Activated T-helper 17 cell treated with anti-CD3 and anti-CD28 coated beads, Interleukin-2, amount 50 U/mL, for 72 hours (primary cell): ENCODE measurements around the gene CFAP299. TPM values are rescaled to one million over a fixed set of nuclear protein-coding genes. Genes with fewer than 3 reads are reported as not detected.
"Not testable (repeated sequence)": the region's sequence is repeated elsewhere in the genome, so short reads cannot be mapped to it uniquely, and the experiment has no call there.

Experiments
- ATAC-seq: fragments of 150-1000 bp; cut with Tn5 transposase; replicated peaks from 2 replicates; pipeline ENCODE4 v1.10.0; 2021; ENCODE audit warnings: mild to moderate bottlenecking, moderate library complexity
- H3K27ac Mint-ChIP-seq: one replicate; pipeline ENCODE4 v1.8.0; 2022; ENCODE audit warnings: mixed read lengths
- H3K27me3 Mint-ChIP-seq: one replicate; pipeline ENCODE4 v1.8.0; 2022; ENCODE audit warnings: mixed read lengths
- H3K36me3 Mint-ChIP-seq: one replicate; pipeline ENCODE4 v1.8.0; 2022; ENCODE audit warnings: low read depth, mild to moderate bottlenecking, mixed read lengths
- H3K4me1 Mint-ChIP-seq: one replicate; pipeline ENCODE4 v1.8.0; 2022; ENCODE audit warnings: mixed read lengths
- H3K4me3 Mint-ChIP-seq: one replicate; pipeline ENCODE4 v1.8.0; 2022; ENCODE audit warnings: mild to moderate bottlenecking, mixed read lengths
- H3K9me3 Mint-ChIP-seq: one replicate; pipeline ENCODE4 v1.8.0; 2022; ENCODE audit warnings: mixed read lengths
- total RNA-seq, 2 donors: library from RNA; stranded (reverse); gene quantifications; one replicate each; pipeline ENCODE4 v1.2.3, GENCODE V29; 2022

CFAP299 gene
- total RNA-seq, 2 donors from 2014 or later = 1.1 TPM; not detected in 1

GRCh38 chr4:80425124-80426100 lies 89.9 kb downstream of the CFAP299 start:
- Mint-ChIP-seq H3K4me1 (peaks cover 7% of the 10 kb centered on the region), H3K27me3 (no peaks in the 10 kb centered on the region), H3K36me3 (no peaks in the 10 kb centered on the region), H3K9me3 (peaks cover 4% of the 10 kb centered on the region), H3K27ac (no peak overlapping the region), H3K4me3 (no peak overlapping the region)
- no peak for ATAC-seq

GRCh38 chr4:80431203-80431965 lies 95.9 kb downstream of the CFAP299 start:
- H3K9me3 Mint-ChIP-seq = no peaks in the 10 kb centered on the region
- H3K27ac Mint-ChIP-seq = no peak overlapping the region
- H3K4me3 Mint-ChIP-seq = no peak overlapping the region
- no peak for ATAC-seq
- H3K4me1 Mint-ChIP-seq = no peaks in the 10 kb centered on the region
- H3K36me3 Mint-ChIP-seq = no peaks in the 10 kb centered on the region
- no peaks in the 10 kb centered on the region for H3K27me3 Mint-ChIP-seq

GRCh38 chr4:80434238-80434637 lies 98.7 kb downstream of the CFAP299 start:
- no peak overlapping the region for H3K4me3 Mint-ChIP-seq
- H3K27me3 Mint-ChIP-seq = no peaks in the 10 kb centered on the region
- H3K27ac Mint-ChIP-seq = no peak overlapping the region
- ATAC-seq = no peak
- no peaks in the 10 kb centered on the region for H3K4me1 Mint-ChIP-seq
- no peaks in the 10 kb centered on the region for H3K9me3 Mint-ChIP-seq
- no peaks in the 10 kb centered on the region for H3K36me3 Mint-ChIP-seq

GRCh38 chr4:80438016-80438415 lies 102.5 kb downstream of the CFAP299 start:
- H3K4me3 Mint-ChIP-seq = no peak overlapping the region
- no peaks in the 10 kb centered on the region for H3K36me3 Mint-ChIP-seq
- no peak overlapping the region for H3K27ac Mint-ChIP-seq
- peaks cover 7% of the 10 kb centered on the region for H3K4me1 Mint-ChIP-seq
- ATAC-seq = no peak
- peaks cover 8% of the 10 kb centered on the region for H3K9me3 Mint-ChIP-seq
- no peaks in the 10 kb centered on the region for H3K27me3 Mint-ChIP-seq

GRCh38 chr4:80439294-80440061 lies 103.9 kb downstream of the CFAP299 start:
- H3K4me3 Mint-ChIP-seq = peak overlapping the region; percentile 20
- H3K27ac Mint-ChIP-seq = not testable (repeated sequence)

GRCh38 chr4:80446248-80446647 lies 110.7 kb downstream of the CFAP299 start:
- no peaks in the 10 kb centered on the region for H3K36me3 Mint-ChIP-seq
- no peak overlapping the region for H3K4me3 Mint-ChIP-seq
- H3K4me1 Mint-ChIP-seq = no peaks in the 10 kb centered on the region
- H3K27me3 Mint-ChIP-seq = no peaks in the 10 kb centered on the region
- H3K9me3 Mint-ChIP-seq = peaks cover 8% of the 10 kb centered on the region
- no peak overlapping the region for H3K27ac Mint-ChIP-seq
- no peak for ATAC-seq

More at GRCh38 chr4:80439294-80440061, 103.9 kb downstream of the CFAP299 start:
- not testable (repeated sequence) for H3K9me3 Mint-ChIP-seq, H3K36me3 Mint-ChIP-seq, ATAC-seq, H3K4me1 Mint-ChIP-seq, H3K27me3 Mint-ChIP-seq

GRCh38 chr4:80446664-80447063 lies 111.1 kb downstream of the CFAP299 start:
- H3K4me3 Mint-ChIP-seq = no peak overlapping the region
- peaks cover 5% of the 10 kb centered on the region for H3K9me3 Mint-ChIP-seq
- H3K4me1 Mint-ChIP-seq = no peaks in the 10 kb centered on the region
- ATAC-seq = no peak
- H3K27me3 Mint-ChIP-seq = no peaks in the 10 kb centered on the region
- no peak overlapping the region for H3K27ac Mint-ChIP-seq
- H3K36me3 Mint-ChIP-seq = no peaks in the 10 kb centered on the region

- Mint-ChIP-seq H3K4me3 (no peak overlapping the region), H3K27ac (no peak overlapping the region), H3K9me3 (peaks cover 3% of the 10 kb centered on the region), H3K4me1 (no peaks in the 10 kb centered on the region), H3K36me3 (no peaks in the 10 kb centered on the region), H3K27me3 (no peaks in the 10 kb centered on the region)
- no peak for ATAC-seq
Observed at GRCh38 chr4:80447493-80447892, 112.0 kb downstream of the CFAP299 start.

GRCh38 chr4:80448056-80448455 lies 112.5 kb downstream of the CFAP299 start:
- Mint-ChIP-seq H3K36me3 (no peaks in the 10 kb centered on the region), H3K4me3 (no peak overlapping the region), H3K27me3 (no peaks in the 10 kb centered on the region), H3K4me1 (no peaks in the 10 kb centered on the region), H3K9me3 (peaks cover 3% of the 10 kb centered on the region), H3K27ac (no peak overlapping the region)
- no peak for ATAC-seq

GRCh38 chr4:80452055-80452454 lies 116.5 kb downstream of the CFAP299 start:
- H3K36me3 Mint-ChIP-seq = no peaks in the 10 kb centered on the region
- peaks cover 9% of the 10 kb centered on the region for H3K9me3 Mint-ChIP-seq
- no peak overlapping the region for H3K4me3 Mint-ChIP-seq
- no peaks in the 10 kb centered on the region for H3K27me3 Mint-ChIP-seq
- H3K4me1 Mint-ChIP-seq = no peaks in the 10 kb centered on the region
- H3K27ac Mint-ChIP-seq = no peak overlapping the region
- no peak for ATAC-seq

GRCh38 chr4:80452768-80453167 lies 117.2 kb downstream of the CFAP299 start:
- Mint-ChIP-seq H3K4me3 (no peak overlapping the region), H3K9me3 (peaks cover 9% of the 10 kb centered on the region), H3K27ac (no peak overlapping the region), H3K27me3 (no peaks in the 10 kb centered on the region), H3K36me3 (no peaks in the 10 kb centered on the region), H3K4me1 (no peaks in the 10 kb centered on the region)
- ATAC-seq = no peak

GRCh38 chr4:80454040-80454439 lies 118.5 kb downstream of the CFAP299 start:
- Mint-ChIP-seq H3K9me3 (peaks cover 9% of the 10 kb centered on the region), H3K27me3 (no peaks in the 10 kb centered on the region), H3K27ac (no peak overlapping the region), H3K4me1 (no peaks in the 10 kb centered on the region), H3K4me3 (no peak overlapping the region), H3K36me3 (no peaks in the 10 kb centered on the region)
- ATAC-seq = no peak

GRCh38 chr4:80454556-80454955 lies 119.0 kb downstream of the CFAP299 start:
- no peak for ATAC-seq
- Mint-ChIP-seq H3K4me1 (no peaks in the 10 kb centered on the region), H3K27me3 (no peaks in the 10 kb centered on the region), H3K4me3 (no peak overlapping the region), H3K36me3 (no peaks in the 10 kb centered on the region), H3K9me3 (peaks cover 9% of the 10 kb centered on the region), H3K27ac (no peak overlapping the region)

GRCh38 chr4:80459918-80460473 lies 124.5 kb downstream of the CFAP299 start:
- Mint-ChIP-seq H3K27ac (no peak overlapping the region), H3K4me3 (no peak overlapping the region), H3K4me1 (peaks cover 7% of the 10 kb centered on the region), H3K27me3 (no peaks in the 10 kb centered on the region), H3K36me3 (no peaks in the 10 kb centered on the region), H3K9me3 (peaks cover 5% of the 10 kb centered on the region)
- ATAC-seq = no peak
